Endothelial cell of coronary artery (primary cell): ENCODE results near the gene CFAP119. TPM values are rescaled to one million over a fixed set of nuclear protein-coding genes. Genes with fewer than 3 reads are reported as not detected.

ENCODE experiments used
- total RNA-seq: library from RNA; depleted of rRNA; stranded (reverse); fragments of >200 nt; gene quantifications from 2 replicates; pipeline ENCODE4 v1.2.3, GENCODE V29; 2014

CFAP119 gene
- 1.1 and 1.8 TPM in 2 replicates for total RNA-seq

GRCh38 chr16:30761928-30762902, at the start of gene CFAP119, which contains the start of gene RNF40:
Gene CFAP119 (minus strand): TSS chr16:30762062. CDS start chr16:30761748, 314 bp downstream.
Gene RNF40 (plus strand): TSS chr16:30762322. CDS start chr16:30762546, 224 bp downstream.

GRCh38 chr16:30786936-30787612, 25.2 kb upstream of the CFAP119 start, which contains the start of gene ZNF629:
Gene ZNF629 (minus strand): TSS chr16:30787205. CDS start chr16:30784482, 2,723 bp downstream.

GRCh38 chr16:30747799-30748633, 13.8 kb downstream of the CFAP119 start, which contains the start of gene PHKG2:
Gene PHKG2 (plus strand): TSS chr16:30748425. CDS start chr16:30748821, 396 bp downstream.

Other genes with a start within 250 kb of the CFAP119 start
- 12.9 and 17.9 TPM in 2 replicates for gene ZNF768, start 235.5 kb downstream of the CFAP119 start, total RNA-seq
- 4.6 and 5.9 TPM in 2 replicates for gene ZNF747, start 227.2 kb downstream of the CFAP119 start, total RNA-seq
- gene ZNF764, start 203.7 kb downstream of the CFAP119 start, total RNA-seq: 3.1 and 3.7 TPM in 2 replicates
- gene ZNF688, start 190.3 kb downstream of the CFAP119 start, total RNA-seq: 6.1 and 8.5 TPM in 2 replicates
- 7.1 and 9.4 TPM in 2 replicates for gene ZNF785, start 176.4 kb downstream of the CFAP119 start, total RNA-seq
- gene ZNF689, start 151.7 kb downstream of the CFAP119 start, total RNA-seq: 3.1 and 3.5 TPM in 2 replicates
- gene PRR14, start 111.1 kb downstream of the CFAP119 start, total RNA-seq: 3.8 and 5.0 TPM in 2 replicates
- gene FBRS, start 103.6 kb downstream of the CFAP119 start, total RNA-seq: 10.4 and 15.4 TPM in 2 replicates
- 23.7 and 34.1 TPM in 2 replicates for gene SRCAP, start 62.9 kb downstream of the CFAP119 start, total RNA-seq
- 13.6 and 15.5 TPM in 2 replicates for gene PHKG2, start 13.6 kb downstream of the CFAP119 start, total RNA-seq
- gene RNF40, start 260 bp upstream of the CFAP119 start, total RNA-seq: 62.3 and 62.9 TPM in 2 replicates
- 6.2 and 8.4 TPM in 2 replicates for gene ZNF629, start 25.1 kb upstream of the CFAP119 start, total RNA-seq
- gene BCL7C, start 132.0 kb upstream of the CFAP119 start, total RNA-seq: 19.8 and 26.7 TPM in 2 replicates
- 0.09 TPM in 2 replicates for gene CTF1, start 134.6 kb upstream of the CFAP119 start, total RNA-seq
- 21.0 and 21.5 TPM in 2 replicates for gene FBXL19, start 161.5 kb upstream of the CFAP119 start, total RNA-seq
- 12.0 and 13.3 TPM in 2 replicates for gene ORAI3, start 187.0 kb upstream of the CFAP119 start, total RNA-seq
- 2.2 and 2.6 TPM in 2 replicates for gene SETD1A, start 195.7 kb upstream of the CFAP119 start, total RNA-seq
- 4.1 and 7.4 TPM in 2 replicates for gene HSD3B7, start 223.1 kb upstream of the CFAP119 start, total RNA-seq
- gene STX1B, start 248.6 kb upstream of the CFAP119 start, total RNA-seq: under 0.01 TPM in 2 replicates